22Rv1 (cell line): ENCODE measurements around the gene PRKAR1B.

Source experiments
- H3K27ac ChIP-seq: fragments of 450-650 bp; 2 replicates; pipeline ENCODE4 v1.5.1; 2017
- ZFX ChIP-seq: fragments of 450-650 bp; IDR thresholded peaks from 2 replicates; pipeline ENCODE4 v1.6.1; 2017; ENCODE audit warnings: antibody characterized with exemption, borderline replicate concordance
- TF ChIP-seq, protein P1 (sequence below): fragments of 450-650 bp; IDR thresholded peaks from 2 replicates; pipeline ENCODE4 v1.5.1; 2017; ENCODE audit warnings: mild to moderate bottlenecking

The PRKAR1B gene

DNA sequence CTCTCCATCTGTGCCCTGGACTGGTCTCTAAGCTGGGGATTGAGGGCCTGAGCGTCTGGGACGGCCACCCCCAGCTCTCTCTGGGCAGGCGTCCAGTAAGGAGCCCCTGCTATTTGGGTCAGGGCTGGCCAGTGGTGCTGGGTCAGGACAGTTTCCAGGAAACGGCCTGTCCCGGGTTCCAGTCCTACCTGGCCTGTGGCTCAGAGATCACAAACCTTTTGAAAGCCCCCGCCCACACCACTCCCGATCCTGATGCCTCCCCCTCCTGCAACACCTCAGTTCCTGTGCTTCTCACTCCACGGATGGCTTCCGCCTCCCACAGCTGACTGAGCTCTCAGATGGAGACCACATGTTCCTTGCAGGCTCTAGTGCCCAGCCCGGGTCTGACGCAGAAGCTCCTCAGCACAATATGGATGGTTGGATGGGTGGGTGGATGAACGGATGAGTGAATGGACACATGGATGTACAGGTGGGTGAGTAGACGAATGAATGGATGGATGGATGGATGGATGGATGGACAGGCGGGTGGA is 115.7 kb downstream of the PRKAR1B start:
- H3K27ac ChIP-seq: no peak overlapping the region
- TF ChIP-seq ZFX: no peak
- TF ChIP-seq, protein P1, sequence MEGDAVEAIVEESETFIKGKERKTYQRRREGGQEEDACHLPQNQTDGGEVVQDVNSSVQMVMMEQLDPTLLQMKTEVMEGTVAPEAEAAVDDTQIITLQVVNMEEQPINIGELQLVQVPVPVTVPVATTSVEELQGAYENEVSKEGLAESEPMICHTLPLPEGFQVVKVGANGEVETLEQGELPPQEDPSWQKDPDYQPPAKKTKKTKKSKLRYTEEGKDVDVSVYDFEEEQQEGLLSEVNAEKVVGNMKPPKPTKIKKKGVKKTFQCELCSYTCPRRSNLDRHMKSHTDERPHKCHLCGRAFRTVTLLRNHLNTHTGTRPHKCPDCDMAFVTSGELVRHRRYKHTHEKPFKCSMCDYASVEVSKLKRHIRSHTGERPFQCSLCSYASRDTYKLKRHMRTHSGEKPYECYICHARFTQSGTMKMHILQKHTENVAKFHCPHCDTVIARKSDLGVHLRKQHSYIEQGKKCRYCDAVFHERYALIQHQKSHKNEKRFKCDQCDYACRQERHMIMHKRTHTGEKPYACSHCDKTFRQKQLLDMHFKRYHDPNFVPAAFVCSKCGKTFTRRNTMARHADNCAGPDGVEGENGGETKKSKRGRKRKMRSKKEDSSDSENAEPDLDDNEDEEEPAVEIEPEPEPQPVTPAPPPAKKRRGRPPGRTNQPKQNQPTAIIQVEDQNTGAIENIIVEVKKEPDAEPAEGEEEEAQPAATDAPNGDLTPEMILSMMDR: no peak

DNA sequence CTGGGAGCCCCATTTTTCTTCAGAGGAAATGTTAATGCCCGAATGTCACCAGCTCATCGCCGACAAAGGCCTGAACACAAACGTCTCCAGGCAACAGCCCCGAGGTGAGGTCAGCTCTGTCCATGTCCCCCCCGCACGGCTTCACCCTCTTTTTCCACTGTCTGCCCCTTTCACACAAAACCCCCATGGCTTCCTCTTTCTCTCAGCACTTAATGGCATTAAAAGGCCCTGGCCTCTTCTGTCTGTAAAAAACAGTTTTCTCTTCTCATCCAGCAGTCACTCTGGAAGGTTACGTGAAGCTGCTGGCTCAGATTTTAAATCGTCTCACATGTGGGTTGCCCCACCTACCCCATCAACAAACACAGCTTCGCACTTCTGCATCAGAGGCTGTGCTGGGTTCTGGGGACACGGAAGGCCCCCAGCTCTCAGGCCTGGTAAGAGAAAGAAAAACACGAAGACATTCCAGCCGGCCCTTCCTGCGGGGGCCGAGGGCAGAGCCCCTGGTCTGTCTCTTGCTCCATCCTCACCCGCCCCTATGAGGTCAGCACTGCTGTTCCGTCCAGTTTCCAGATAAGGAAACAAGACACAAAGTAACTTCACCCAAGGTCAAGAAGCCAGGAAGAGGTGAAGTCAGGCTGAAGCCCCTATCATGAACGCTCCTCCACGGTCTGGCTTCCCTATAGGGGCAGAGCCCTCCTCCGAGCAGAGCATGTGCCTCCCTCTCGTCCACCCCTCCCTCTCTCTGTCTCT is 116.4 kb downstream of the PRKAR1B start:
- TF ChIP-seq ZFX: no peak
- TF ChIP-seq, protein P1: no peak
- H3K27ac ChIP-seq: no peak overlapping the region

- TF ChIP-seq, protein P1: no peak
- TF ChIP-seq ZFX: no peak
- H3K27ac ChIP-seq: no peak overlapping the region
Observed at GRCh38 chr7:610141-610530, 116.9 kb downstream of the PRKAR1B start.

GRCh38 chr7:609365-609764 is 117.7 kb downstream of the PRKAR1B start:
- H3K27ac ChIP-seq: no peak overlapping the region
- TF ChIP-seq ZFX: no peak
- TF ChIP-seq, protein P1: no peak

DNA sequence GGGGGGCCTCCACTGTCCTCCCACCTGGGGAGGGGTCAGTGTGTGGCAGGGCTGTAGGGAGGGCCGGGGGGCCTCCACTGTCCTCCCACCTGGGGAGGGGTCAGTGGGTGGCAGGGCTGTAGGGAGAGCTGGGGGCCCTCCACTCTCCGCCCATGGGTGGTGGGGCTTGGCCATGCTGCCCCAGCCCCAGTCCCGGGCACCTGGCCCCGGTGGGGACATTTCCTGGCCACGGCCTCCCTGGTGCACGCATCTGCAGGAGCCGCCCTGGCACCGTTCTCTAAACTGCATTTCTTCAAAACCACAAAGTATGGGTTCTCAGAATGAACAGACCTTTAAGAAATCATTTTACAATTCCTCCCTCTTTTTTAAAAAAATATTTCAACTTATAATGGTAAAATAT is 118.1 kb downstream of the PRKAR1B start:
- H3K27ac ChIP-seq: no peak overlapping the region
- TF ChIP-seq ZFX: no peak
- TF ChIP-seq, protein P1: no peak

DNA sequence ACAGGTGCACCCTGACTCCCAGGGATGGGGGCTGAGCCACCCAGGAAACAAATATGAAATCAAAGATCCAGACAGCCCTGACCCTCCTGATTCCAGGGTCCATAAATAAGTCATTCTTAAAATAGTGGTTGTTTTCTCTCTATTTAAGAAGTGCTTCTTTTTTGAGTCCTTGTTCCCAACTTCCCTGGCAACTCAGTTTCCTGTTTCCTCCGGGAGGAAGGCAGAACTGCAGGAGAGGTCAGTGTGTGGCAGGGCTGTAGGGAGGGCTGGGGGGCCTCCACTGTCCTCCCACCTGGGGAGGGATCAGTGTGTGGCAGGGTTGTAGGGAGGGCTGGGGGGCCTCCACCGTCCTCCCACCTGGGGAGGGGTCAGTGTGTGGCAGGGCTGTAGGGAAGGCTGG is 118.7 kb downstream of the PRKAR1B start:
- no peak overlapping the region for H3K27ac ChIP-seq
- TF ChIP-seq, protein P1: no peak
- TF ChIP-seq ZFX: no peak

GRCh38 chr7:607938-608337 is 119.1 kb downstream of the PRKAR1B start:
- TF ChIP-seq ZFX: no peak
- TF ChIP-seq, protein P1: no peak
- no peak overlapping the region for H3K27ac ChIP-seq
